Fibroblast of skin of right biceps (primary cell): ENCODE measurements around the gene TRIM23.

ENCODE experiments used
- DNase-seq: peaks from one replicate; pipeline ENCODE4 v3.0.0-alpha.2; 2013

Gene TRIM23

DNA sequence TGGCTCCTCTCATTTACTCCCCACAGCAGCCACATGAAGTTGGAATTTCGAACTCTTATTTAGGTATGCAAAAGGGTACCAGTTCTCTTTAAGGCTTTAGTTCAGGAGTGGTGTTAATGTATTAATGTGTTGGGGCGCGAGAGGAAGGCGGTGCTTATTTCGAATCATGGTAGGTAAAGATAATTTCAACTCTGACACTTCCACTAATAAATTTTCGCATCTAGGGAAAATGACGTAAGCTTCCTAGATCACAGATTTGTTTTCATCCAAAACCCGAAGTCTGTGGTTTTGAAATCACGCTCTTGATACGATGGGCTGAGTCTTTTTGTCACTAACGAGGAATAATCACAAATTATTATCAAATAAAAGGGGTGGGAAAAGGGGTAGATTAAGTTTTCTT lies 60.4 kb downstream of the TRIM23 start:
- DNase-seq = no peak

DNA sequence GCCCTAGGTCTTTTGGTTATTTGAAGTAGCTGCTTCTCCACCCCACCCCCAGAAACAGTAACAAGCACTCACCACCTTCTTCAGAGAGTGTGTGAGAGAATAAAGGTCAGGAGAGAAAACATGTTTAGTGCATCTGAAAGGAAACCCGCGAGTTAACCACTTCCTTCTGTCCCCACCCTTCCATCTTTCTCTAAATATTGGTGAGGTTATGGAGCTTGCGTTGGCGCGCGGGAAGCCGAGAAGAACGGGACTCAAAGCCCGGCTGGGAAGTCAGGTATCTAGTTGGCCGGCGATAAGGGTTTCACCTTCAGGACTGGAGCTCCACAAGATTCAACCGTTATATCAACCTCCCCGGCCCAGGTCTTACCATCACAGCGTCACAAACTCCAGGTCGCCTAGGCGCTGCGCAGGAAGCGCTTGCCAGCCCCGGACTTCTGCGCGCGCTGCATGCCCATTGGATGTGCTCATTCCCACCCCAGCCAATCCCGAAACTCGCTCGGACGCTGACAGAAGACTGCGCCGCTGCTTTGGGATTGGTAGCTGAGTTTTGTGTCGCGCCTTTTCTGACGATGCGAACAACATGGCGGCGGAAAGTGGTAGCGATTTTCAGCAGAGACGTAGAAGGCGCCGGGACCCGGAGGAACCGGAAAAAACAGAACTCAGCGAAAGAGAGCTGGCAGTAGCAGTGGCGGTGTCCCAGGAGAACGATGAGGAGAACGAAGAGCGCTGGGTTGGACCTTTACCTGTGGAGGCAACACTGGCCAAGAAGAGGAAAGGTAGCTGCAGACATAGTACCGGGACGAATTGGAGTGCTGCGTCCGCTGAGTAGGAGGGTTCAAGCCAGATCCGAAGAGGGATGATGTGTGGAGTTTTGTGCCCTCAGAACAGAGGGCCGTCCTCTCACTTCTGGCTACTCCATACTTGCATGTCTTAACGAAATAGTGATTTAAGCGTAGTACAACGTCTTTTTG lies 61.1 kb downstream of the TRIM23 start, which contains the start of the genes CENPK and PPWD1:
Gene CENPK, minus strand, starts transcription at position 438 of the 971 bp plus-strand sequence. CDS start 8,261 bp downstream, outside the sequence.
Gene PPWD1, plus strand, starts transcription at position 566 of the 971 bp plus-strand sequence. Its CDS starts 15 bp downstream, at position 581.
- peak; percentile 96 for DNase-seq

DNA sequence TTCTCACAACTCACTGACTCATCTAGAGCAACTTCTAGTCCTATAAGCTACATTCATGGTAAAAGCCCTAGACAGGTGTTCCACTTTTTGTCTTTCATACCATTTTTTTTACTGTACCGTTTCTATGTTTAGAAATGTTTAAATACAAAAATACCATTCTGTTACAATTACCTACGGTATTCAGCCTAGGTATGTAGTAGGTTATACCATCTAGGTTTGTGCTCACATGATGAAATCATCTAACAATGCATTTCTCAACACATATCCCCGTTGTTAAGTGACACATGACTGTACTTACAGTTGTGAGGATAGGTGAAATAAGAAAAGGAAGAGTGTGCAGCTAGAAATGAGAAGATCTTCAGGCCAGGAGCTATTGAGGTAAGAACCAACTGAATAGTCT lies 67.4 kb downstream of the TRIM23 start:
- no peak for DNase-seq

DNA sequence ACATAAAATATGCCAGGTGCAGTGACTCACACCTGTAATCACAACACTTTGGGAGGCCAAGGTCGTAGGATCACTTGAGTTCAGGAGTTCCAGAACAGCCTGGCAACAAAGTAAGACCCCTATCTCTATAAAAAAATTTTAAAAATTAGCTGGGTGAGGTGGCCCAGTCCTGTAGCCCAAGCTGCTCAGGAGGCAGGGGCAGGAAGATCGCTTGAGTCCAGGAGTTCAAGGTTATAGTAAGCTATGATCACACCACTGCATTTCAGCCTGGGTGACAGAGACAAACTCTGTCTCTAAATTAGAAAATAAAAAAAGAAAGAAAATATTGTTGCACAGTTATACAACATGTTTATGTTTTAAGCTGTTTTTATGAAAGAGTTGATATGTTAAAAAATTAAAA lies 68.0 kb downstream of the TRIM23 start:
- DNase-seq = no peak

DNA sequence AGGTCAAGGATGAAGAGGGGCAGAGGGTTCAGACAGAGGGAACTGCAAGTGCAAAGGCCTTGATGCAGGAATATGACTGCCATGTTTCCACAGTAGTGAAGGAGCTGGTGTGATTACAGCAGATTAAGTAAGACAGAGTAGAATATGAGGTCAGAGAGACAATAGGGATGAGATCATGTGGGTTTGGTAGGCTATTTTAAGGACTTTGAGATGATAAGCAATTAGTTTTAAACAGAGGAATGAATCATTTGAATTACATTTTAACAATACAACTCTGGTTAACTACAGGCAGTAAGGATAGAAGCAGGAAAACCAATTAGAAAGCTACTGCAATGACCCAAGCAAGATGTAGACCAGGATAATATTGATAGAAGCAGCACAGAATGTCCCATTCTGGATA lies 68.8 kb downstream of the TRIM23 start:
- peak; percentile 9 for DNase-seq

DNA sequence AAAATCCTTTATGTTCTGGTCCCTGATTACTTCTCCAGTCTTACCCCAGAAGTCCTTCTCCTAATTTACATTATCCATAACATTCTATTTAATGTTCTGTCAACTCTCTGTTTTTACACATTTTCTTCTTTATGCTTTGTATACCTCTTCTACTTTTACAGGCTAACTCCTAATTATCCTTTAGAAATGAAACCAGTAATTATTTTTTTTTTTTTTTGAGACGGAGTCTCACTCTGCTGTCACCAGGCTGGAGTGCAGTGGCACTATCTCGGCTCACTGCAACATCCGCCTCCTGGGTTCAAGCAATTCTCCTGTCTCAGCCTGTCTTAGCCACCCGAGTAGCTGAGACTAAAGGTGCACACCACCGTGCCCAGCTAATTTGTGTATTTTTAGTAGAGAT lies 70.2 kb downstream of the TRIM23 start:
- DNase-seq = no peak

DNA sequence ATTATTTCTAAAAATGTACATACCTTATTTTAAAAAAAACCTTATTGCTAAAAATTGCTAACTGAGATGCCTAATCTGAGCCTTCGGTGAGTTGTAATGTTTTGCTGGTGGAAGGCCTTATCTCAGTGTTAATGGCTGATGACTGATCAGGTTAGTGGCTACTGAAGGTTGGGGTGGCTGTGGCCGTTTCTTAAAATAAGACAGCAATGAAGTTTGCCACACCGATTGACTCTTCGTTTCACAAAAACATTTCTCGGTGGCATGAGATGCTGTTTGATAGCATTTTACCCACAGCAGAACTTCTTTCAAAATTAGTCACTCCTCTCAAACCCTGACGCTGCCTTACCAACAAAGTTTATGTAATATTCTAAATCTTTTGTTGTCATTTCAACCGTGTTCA lies 75.9 kb downstream of the TRIM23 start:
- no peak for DNase-seq

DNA sequence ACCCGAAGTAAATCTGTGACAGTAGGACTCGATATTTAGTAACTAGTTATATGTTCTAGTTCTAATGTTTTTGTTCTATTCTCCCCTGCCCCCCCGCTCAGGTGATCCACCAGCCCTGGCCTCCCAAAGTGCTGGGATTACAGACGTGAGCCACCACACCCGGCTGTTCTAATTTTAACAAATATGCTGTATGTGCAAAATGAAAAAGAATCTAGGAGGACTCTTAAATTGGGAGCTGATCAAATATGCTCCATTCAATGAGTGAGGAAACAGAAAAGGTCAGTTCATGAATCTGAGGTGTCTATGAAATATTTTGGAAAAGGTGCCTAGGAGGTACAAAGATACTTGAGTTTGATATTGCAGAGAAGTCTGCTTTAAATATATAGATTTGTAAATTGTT lies 78.0 kb downstream of the TRIM23 start:
- DNase-seq = no peak

DNA sequence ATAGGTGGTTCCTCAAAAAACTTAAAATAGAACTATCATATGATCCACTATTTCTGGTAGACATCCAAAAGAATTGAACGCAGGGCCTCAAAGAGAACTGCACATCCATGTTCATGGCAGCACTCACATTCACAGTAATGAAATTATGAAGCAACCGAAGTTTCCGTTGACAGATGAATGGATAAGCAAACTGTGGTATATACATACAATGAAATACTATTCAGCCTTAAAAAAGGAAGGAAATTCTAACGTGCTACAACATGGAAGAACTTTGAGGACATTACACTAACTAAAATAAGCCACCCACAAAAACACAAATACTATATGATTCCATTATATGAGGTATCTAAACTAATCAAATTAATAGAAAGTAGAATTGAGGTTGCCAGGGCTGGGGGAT lies 79.7 kb downstream of the TRIM23 start:
- DNase-seq = no peak

DNA sequence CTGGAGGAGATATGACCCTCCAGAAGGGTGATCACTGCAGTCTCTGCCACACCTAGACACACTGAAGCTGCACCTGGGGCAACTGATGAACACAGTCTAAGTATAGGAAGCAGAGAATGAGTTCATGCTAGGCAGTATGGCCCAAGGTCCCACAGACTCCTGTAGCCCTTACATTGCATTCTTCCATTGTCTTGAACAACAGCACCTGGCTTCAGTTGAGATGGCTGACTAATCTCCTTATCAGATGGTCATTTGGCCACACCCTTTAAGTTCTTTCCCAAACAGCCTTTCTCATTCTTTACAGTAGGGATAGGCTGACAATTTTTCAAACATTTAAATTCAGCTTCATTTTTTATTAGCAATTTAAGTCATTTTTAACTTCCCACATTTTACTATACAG lies 84.3 kb downstream of the TRIM23 start:
- no peak for DNase-seq
